GM23248 (cell line): ENCODE data around the gene KRTAP10-10.

Experiments
- EZH2 ChIP-seq: fragments of 200-600 bp; sonication (generic); IDR thresholded peaks from 2 replicates; pipeline ENCODE4 v1.6.1; 2018; ENCODE audit warnings: antibody characterized with exemption, mild to moderate bottlenecking; ENCODE audit not compliant: insufficient read depth, poor library complexity, severe bottlenecking
- EZH2phosphoT487 ChIP-seq: fragments of 200-600 bp; sonication (generic); IDR thresholded peaks from 2 replicates; pipeline ENCODE4 v1.6.1; 2018; ENCODE audit warnings: antibody characterized with exemption, moderate library complexity, mild to moderate bottlenecking, low read depth; ENCODE audit not compliant: insufficient read depth

DNA sequence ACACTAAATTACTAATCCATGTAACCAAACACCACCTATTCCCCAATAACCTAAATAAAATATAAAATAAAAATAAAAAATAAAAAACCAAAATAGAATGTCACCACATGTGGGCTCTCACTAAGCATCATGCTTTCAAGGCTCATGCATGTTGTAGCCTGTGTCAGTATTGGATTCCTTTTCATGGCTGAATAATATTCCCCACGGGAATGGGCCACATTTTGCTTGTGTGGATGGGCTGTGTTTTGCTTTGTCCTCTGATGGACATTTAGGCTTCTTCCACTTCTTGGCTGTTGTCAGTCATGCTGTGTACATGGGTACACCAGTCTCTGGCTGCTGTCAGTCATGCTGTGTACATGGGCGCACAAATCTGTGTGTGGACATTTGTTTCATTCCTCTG is 48.1 kb upstream of the KRTAP10-10 start:
- TF ChIP-seq EZH2, result no peak
- TF ChIP-seq EZH2phosphoT487, result no peak
